Thoracic aorta (tissue), 2 donors: ENCODE data around the gene HELZ2. TPM values are rescaled to one million over a fixed set of nuclear protein-coding genes. Genes with fewer than 3 reads are reported as not detected.

ENCODE experiments used
- ATAC-seq: fragments of 150-250 bp; one replicate; pipeline ENCODE4 v1.8.0; 2017; ENCODE audit warnings: low read depth; ENCODE audit not compliant: insufficient number of reproducible peaks, low FRiP score
- DNase-seq: peaks from one replicate; pipeline ENCODE4 v3.0.0-alpha.2; 2020; ENCODE audit warnings: low spot score
- H3K27ac ChIP-seq, 2 donors: fragments of 200-600 bp; sonication (generic); 1 replicate in 1 of 2; 2 replicates in 1 of 2; pipeline ENCODE4 v1.5.1; 2016; ENCODE audit warnings: mild to moderate bottlenecking in 2 of 2, moderate library complexity in 2 of 2
- H3K27me3 ChIP-seq: fragments of 200-600 bp; sonication (generic); replicated peaks from 2 replicates; pipeline ENCODE4 v1.6.0; 2016; ENCODE audit warnings: mild to moderate bottlenecking; ENCODE audit not compliant: insufficient read depth
- H3K36me3 ChIP-seq: fragments of 200-600 bp; sonication (generic); one replicate; pipeline ENCODE4 v1.5.1; 2016
- H3K4me1 ChIP-seq, 2 donors: fragments of 200-600 bp; sonication (generic); 1 replicate in 1 of 2; 2 replicates in 1 of 2; pipeline versions ENCODE4 v1.5.1 to v1.6.0; 2016; ENCODE audit warnings: low read depth in 2 of 2, mild to moderate bottlenecking in 1 of 2; ENCODE audit not compliant: control insufficient read depth in 1 of 2
- H3K4me3 ChIP-seq: fragments of 200-600 bp; sonication (generic); 2 replicates; pipeline ENCODE4 v1.5.1; 2016; ENCODE audit warnings: mild to moderate bottlenecking
- H3K9me3 ChIP-seq: fragments of 200-600 bp; sonication (generic); 2 replicates; pipeline ENCODE4 v1.5.1; 2016
- CTCF ChIP-seq: fragments of 200-600 bp; sonication (generic); IDR thresholded peaks from one replicate; pipeline ENCODE4 v1.5.1; 2019; ENCODE audit warnings: antibody characterized with exemption
- total RNA-seq, 2 donors: library from RNA; depleted of rRNA; stranded (reverse); fragments of >200 nt; gene quantifications; one replicate each; pipeline versions ENCODE4 v1.1.0 to v1.2.3, GENCODE V29; 2016

The HELZ2 gene
- total RNA-seq, 2 donors from 2014 or later = 45.2 to 50.3 TPM

GRCh38 chr20:63546956-63547724 is 26.9 kb downstream of the HELZ2 start:
- H3K9me3 ChIP-seq = no peaks in the 10 kb centered on the region
- DNase-seq = no peak
- no peak for TF ChIP-seq CTCF
- H3K36me3 ChIP-seq = no peaks in the 10 kb centered on the region
- H3K4me1 ChIP-seq = no peaks in the 10 kb centered on the region
- no peak overlapping the region for H3K4me3 ChIP-seq
- H3K27ac ChIP-seq = no peak overlapping the region
- peaks cover 8% of the 10 kb centered on the region for H3K27me3 ChIP-seq
- no peak for ATAC-seq

DNA sequence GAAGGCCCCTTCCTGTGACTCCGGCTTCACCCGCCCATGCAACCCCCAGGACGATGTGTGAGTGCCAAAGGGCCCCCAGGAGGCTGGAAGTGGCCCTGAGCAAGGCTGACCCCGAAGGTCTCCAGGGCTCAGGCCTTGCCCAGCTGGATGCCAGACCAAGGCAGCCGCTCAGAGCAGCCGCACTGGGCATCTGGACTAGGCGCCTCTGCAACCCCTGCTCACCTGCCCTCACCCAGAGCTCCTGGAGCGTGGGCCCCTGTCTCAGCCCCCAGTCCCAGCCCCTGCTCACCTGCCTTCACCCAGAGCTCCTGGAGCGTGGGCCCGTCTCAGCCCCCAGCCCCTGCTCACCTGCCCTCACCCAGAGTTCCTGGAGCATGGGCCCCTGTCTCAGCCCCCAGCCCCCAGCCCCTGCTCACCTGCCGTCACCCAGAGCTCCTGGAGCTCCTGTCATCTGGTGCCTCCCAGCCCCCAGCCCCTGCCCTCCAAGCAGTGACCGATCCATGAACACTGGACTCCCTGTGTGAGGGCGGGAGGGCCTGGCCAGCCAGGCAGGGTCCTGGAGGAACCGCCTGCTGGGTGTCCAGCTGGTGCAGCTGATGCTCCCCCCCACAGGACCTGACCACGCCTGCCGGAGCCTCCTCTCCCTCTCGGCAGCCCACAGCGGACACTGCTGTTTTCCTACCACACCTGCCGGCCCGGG is 27.6 kb downstream of the HELZ2 start:
- no peaks in the 10 kb centered on the region for H3K9me3 ChIP-seq
- H3K27me3 ChIP-seq = peaks cover 8% of the 10 kb centered on the region
- no peak overlapping the region for H3K27ac ChIP-seq
- no peaks in the 10 kb centered on the region for H3K36me3 ChIP-seq
- ATAC-seq (no peak), DNase-seq (no peak)
- no peaks in the 10 kb centered on the region for H3K4me1 ChIP-seq
- no peak for TF ChIP-seq CTCF
- no peak overlapping the region for H3K4me3 ChIP-seq

- H3K9me3 ChIP-seq = no peaks in the 10 kb centered on the region
- ATAC-seq (no peak), DNase-seq (no peak)
- H3K4me3 ChIP-seq = no peak overlapping the region
- H3K27ac ChIP-seq = no peak overlapping the region
- no peaks in the 10 kb centered on the region for H3K4me1 ChIP-seq
- H3K36me3 ChIP-seq = no peaks in the 10 kb centered on the region
- no peak for TF ChIP-seq CTCF
- peaks cover 8% of the 10 kb centered on the region for H3K27me3 ChIP-seq
Observed at GRCh38 chr20:63545814-63546213, 28.2 kb downstream of the HELZ2 start.

GRCh38 chr20:63544958-63545516 is 29.0 kb downstream of the HELZ2 start:
- Histone ChIP-seq H3K27ac (no peak overlapping the region), H3K9me3 (no peaks in the 10 kb centered on the region), H3K4me3 (no peak overlapping the region), H3K4me1 (no peaks in the 10 kb centered on the region), H3K27me3 (peaks cover 8% of the 10 kb centered on the region), H3K36me3 (no peaks in the 10 kb centered on the region)
- TF ChIP-seq CTCF = no peak
- ATAC-seq (no peak), DNase-seq (no peak)

DNA sequence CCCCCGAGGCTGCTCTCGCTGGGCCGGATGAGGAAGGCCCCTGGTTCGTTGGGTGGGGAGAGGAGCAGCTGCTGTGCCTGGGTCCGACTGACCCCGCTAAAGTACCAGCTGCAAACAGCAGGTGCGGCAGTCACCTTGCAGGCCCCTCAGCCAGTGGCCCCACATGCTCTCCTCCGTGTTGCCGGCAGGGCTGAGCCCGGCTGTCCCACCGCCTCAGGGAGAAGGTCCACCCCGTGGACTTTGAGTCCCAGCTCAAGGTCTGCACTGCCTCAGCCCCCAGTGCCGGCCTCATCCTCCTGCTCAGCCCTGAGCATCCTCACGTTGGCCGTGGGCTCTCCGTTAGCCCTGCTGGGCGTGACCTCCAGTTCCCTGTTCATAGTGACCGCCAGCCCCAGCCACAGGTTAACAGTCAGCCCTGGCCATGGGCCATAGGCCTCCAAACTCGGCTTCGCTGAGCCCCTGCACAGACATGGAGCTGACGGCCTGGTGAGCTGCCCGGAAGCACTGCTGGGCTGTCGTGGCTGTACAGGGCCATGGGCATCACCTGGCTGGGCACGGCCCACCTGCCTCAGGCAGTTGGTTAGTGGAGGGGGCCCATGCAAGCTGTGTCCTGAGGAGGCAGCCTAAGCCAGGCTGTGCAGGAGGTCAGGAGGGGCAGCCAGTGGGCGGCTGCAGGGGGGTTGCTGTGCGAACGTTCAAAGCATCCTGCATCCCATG is 29.6 kb downstream of the HELZ2 start:
- TF ChIP-seq CTCF = no peak
- Histone ChIP-seq H3K27ac (no peak overlapping the region), H3K9me3 (no peaks in the 10 kb centered on the region), H3K36me3 (no peaks in the 10 kb centered on the region), H3K4me1 (no peaks in the 10 kb centered on the region), H3K27me3 (peaks cover 8% of the 10 kb centered on the region), H3K4me3 (no peak overlapping the region)
- DNase-seq (no peak), ATAC-seq (no peak)
